GM18526 (cell line): ENCODE data around the gene SERPIND1.

Experiments
- POLR2A ChIP-seq: IDR thresholded peaks from 3 replicates; pipeline ENCODE4 v1.6.1; 2011; ENCODE audit not compliant: insufficient read length; ENCODE audit errors: extremely low read depth

The SERPIND1 gene

GRCh38 chr22:20763630-20764470, 10.1 kb upstream of the SERPIND1 start:
- TF ChIP-seq POLR2A = no peak

GRCh38 chr22:20764471-20764720, 9.5 kb upstream of the SERPIND1 start:
- TF ChIP-seq POLR2A = no peak

- no peak for TF ChIP-seq POLR2A
Measured at GRCh38 chr22:20764729-20765128, 9.2 kb upstream of the SERPIND1 start.

GRCh38 chr22:20765938-20766337, 8.0 kb upstream of the SERPIND1 start:
- TF ChIP-seq POLR2A = no peak

GRCh38 chr22:20766530-20766929, 7.4 kb upstream of the SERPIND1 start:
- no peak for TF ChIP-seq POLR2A

GRCh38 chr22:20771918-20772625, 1.8 kb upstream of the SERPIND1 start:
- TF ChIP-seq POLR2A = no peak

- TF ChIP-seq POLR2A = no peak
Measured at GRCh38 chr22:20774882-20775281, 969 bp downstream of the SERPIND1 start.

- no peak for TF ChIP-seq POLR2A
Measured at GRCh38 chr22:20775342-20775895, 1.5 kb downstream of the SERPIND1 start.

- TF ChIP-seq POLR2A = no peak
Measured at GRCh38 chr22:20776624-20777405, 2.9 kb downstream of the SERPIND1 start.

GRCh38 chr22:20777420-20778177, 3.7 kb downstream of the SERPIND1 start:
- no peak for TF ChIP-seq POLR2A

GRCh38 chr22:20779014-20779817, 5.3 kb downstream of the SERPIND1 start:
- TF ChIP-seq POLR2A = no peak

GRCh38 chr22:20779818-20780158, 5.9 kb downstream of the SERPIND1 start:
- no peak for TF ChIP-seq POLR2A

- no peak for TF ChIP-seq POLR2A
Measured at GRCh38 chr22:20781272-20781990, 7.5 kb downstream of the SERPIND1 start.

GRCh38 chr22:20782083-20782482, 8.2 kb downstream of the SERPIND1 start:
- no peak for TF ChIP-seq POLR2A
